HEK293T (cell line): Measurements from ENCODE around the gene NPPC.

ENCODE experiments used
- BHLHE40 ChIP-seq: fragments of 450-650 bp; IDR thresholded peaks from 2 replicates; pipeline ENCODE4 v1.6.1; 2016; ENCODE audit warnings: mild to moderate bottlenecking, moderate library complexity, borderline replicate concordance
- LEF1 ChIP-seq: fragments of 450-650 bp; IDR thresholded peaks from 2 replicates; pipeline ENCODE4 v1.6.1; 2017; ENCODE audit warnings: mild to moderate bottlenecking, borderline replicate concordance
- NFRKB ChIP-seq: fragments of 450-650 bp; IDR thresholded peaks from 2 replicates; pipeline ENCODE4 v1.6.1; 2016; ENCODE audit warnings: mild to moderate bottlenecking, moderate library complexity

GRCh38 chr2:231877533-231878456 lies 48.4 kb downstream of the NPPC start:
- TF ChIP-seq BHLHE40 (no peak), NFRKB (no peak), LEF1 (no peak)
